ENCODE results near the gene EXD3.

DNA sequence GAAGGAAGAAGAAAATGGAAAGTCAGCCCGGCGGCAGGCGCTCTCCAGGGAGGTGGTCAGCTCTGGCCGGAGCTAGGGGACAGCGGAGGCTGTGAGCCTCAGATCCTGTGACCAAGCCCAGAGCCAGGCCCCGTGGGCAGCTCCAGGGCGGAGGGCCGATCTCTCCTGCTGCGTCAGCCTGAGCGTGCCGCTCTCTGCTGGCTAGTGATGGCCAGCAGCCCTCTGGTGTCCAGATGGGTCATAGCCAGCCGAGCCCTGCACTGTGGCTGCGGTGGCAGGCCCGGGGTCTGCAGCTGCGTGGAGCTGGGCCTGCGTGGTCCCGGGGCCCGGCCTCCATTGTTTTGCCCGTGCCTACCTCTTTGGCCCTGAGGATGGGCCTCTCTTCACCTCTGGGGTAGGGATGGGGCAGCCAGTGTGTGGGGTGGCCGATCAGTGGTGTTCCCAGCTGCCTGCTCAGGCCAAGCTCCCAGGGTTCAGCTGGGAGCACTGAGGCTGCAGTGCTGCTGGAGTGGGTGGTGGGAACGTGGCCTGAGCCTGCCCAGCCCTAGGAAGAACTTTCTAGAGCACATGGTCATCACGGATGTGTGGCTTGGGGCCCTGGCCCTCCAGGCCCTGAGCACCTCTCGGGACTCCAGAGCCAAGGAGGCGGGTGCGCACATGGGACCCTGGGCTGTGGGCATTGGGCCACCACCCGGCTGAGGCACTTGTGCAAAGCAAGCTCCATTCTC is 103.8 kb downstream of the EXD3 start:
- TF ChIP-seq CTCF (conservative IDR thresholded peaks at IDR 0.05; ENCODE audit: low read length) (no peak), EZH2phosphoT487 (IDR thresholded peaks at IDR 0.05; ENCODE audit: borderline replicate concordance, low read depth, low read length) (no peak)
